ENCODE data around the gene CACFD1. TPM values are rescaled to one million over a fixed set of nuclear protein-coding genes. Genes with fewer than 3 reads are reported as not detected.

Gene CACFD1
- total RNA-seq, 4 donors from 2014 or later = 2.5 to 5.3 (median 3.4) TPM

- no peak for TF ChIP-seq CTCF (IDR thresholded peaks at IDR 0.05; ENCODE audit: low read depth)
Observed at GRCh38 chr9:133476941-133477340, 17.2 kb downstream of the CACFD1 start.

- TF ChIP-seq CTCF (IDR thresholded peaks at IDR 0.05; ENCODE audit: low read depth) = no peak
Observed at GRCh38 chr9:133477461-133477860, 17.7 kb downstream of the CACFD1 start.

- TF ChIP-seq CTCF (IDR thresholded peaks at IDR 0.05; ENCODE audit: low read depth) = no peak
Observed at GRCh38 chr9:133477992-133478850, 18.4 kb downstream of the CACFD1 start.

GRCh38 chr9:133478851-133479711, 19.3 kb downstream of the CACFD1 start, which contains the start of gene SLC2A6:
SLC2A6 (minus strand) TSS chr9:133479099; CDS start chr9:133479059, 40 bp downstream.
- no peak for TF ChIP-seq CTCF (IDR thresholded peaks at IDR 0.05; ENCODE audit: low read depth)

GRCh38 chr9:133483611-133484010, 23.8 kb downstream of the CACFD1 start:
- no peak for TF ChIP-seq CTCF (IDR thresholded peaks at IDR 0.05; ENCODE audit: low read depth)

- TF ChIP-seq CTCF (IDR thresholded peaks at IDR 0.05; ENCODE audit: low read depth) = no peak
Observed at GRCh38 chr9:133484671-133485437, 25.1 kb downstream of the CACFD1 start.
